OCI-LY1 (cell line): ENCODE measurements around the gene GNAI2.

Source experiments
- EZH2 ChIP-seq: fragments of 200-600 bp; sonication (generic), shearing (Covaris generic); IDR thresholded peaks from 2 replicates; pipeline ENCODE4 v1.8.0; 2017; ENCODE audit warnings: borderline replicate concordance, mixed run types, mild to moderate bottlenecking, antibody characterized with exemption, low read length, moderate library complexity, mixed read lengths
- TF ChIP-seq, protein P1 (sequence below): fragments of 200-600 bp; sonication (generic), shearing (Covaris generic); IDR thresholded peaks from 2 replicates; pipeline ENCODE4 v1.5.1; 2017; ENCODE audit warnings: mild to moderate bottlenecking, antibody characterized with exemption, low read length, moderate library complexity, mixed read lengths

DNA sequence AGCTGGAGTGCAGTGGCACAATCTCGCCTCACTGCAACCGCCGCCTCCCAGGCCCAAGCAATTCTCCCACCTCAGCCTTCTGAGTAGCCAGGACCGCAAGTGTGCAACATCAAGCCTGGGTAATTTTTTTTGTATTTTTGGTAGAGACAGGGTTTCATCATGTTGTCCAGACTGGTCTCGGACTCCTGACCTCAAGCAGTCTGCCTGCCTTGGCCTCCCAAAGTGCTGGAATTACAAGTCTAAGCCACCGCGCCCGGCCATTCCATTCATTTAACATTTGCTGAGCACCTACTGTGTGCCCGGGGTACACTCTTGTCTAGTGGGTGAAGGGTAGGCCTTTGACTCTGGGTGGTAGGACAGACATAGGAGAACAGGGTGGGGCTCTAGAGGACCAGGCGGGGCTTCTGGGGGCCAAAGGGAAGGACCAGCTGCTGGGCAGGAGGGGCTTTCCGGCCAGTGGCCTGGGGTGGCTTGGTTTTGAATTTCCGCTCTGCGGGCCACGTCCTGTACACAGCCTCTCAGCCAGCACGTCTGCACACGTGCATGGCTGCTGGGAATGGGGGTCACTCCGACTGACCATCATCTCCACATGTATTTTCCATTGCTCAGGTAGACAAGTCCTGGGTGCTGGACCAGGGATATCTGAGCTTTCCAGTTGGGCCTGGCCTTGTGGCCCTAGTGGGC is 28.5 kb upstream of the GNAI2 start:
- TF ChIP-seq, protein P1, sequence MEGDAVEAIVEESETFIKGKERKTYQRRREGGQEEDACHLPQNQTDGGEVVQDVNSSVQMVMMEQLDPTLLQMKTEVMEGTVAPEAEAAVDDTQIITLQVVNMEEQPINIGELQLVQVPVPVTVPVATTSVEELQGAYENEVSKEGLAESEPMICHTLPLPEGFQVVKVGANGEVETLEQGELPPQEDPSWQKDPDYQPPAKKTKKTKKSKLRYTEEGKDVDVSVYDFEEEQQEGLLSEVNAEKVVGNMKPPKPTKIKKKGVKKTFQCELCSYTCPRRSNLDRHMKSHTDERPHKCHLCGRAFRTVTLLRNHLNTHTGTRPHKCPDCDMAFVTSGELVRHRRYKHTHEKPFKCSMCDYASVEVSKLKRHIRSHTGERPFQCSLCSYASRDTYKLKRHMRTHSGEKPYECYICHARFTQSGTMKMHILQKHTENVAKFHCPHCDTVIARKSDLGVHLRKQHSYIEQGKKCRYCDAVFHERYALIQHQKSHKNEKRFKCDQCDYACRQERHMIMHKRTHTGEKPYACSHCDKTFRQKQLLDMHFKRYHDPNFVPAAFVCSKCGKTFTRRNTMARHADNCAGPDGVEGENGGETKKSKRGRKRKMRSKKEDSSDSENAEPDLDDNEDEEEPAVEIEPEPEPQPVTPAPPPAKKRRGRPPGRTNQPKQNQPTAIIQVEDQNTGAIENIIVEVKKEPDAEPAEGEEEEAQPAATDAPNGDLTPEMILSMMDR, result no peak
- no peak for TF ChIP-seq EZH2
